HG03521 (cell line): ENCODE results near the gene SLC14A1.

Experiments
- ATAC-seq: cut with Tn5 transposase; IDR thresholded peaks from one replicate; pipeline ENCODE4 v1.9.1; 2021; ENCODE audit warnings: mild to moderate bottlenecking, moderate library complexity; ENCODE audit not compliant: unreplicated experiment

Gene SLC14A1

GRCh38 chr18:45792506-45793263, 68.7 kb downstream of the SLC14A1 start:
- ATAC-seq = no peak

- no peak for ATAC-seq
Measured at GRCh38 chr18:45793264-45793965, 69.4 kb downstream of the SLC14A1 start.

- no peak for ATAC-seq
Measured at GRCh38 chr18:45801416-45802004, 77.5 kb downstream of the SLC14A1 start.
